GM12892 (cell line): ENCODE results near the gene FICD. TPM values are rescaled to one million over a fixed set of nuclear protein-coding genes. Genes with fewer than 3 reads are reported as not detected.

Experiments used
- DNase-seq: peaks from one replicate; pipeline ENCODE4 v3.0.0; 2011; ENCODE audit not compliant: insufficient read length
- FAIRE-seq: peaks from 2 replicates; lab custom pipeline; 2011; peaks lifted over from hg19 to GRCh38; lab: Jason Lieb, UNC
- POLR2A ChIP-seq: IDR thresholded peaks from 2 replicates; pipeline ENCODE4 v1.6.1; 2011; ENCODE audit warnings: low read depth, low read length, control low read depth
- POLR2AphosphoS5 ChIP-seq: IDR thresholded peaks from 2 replicates; pipeline ENCODE4 v1.6.1; 2011; ENCODE audit warnings: low read depth, low read length, control low read depth
- TAF1 ChIP-seq: IDR thresholded peaks from 2 replicates; pipeline ENCODE4 v1.6.1; 2011; ENCODE audit warnings: low read depth, mild to moderate bottlenecking, control low read depth, low read length, borderline replicate concordance
- polyA plus RNA-seq: library from polyadenylated mRNA; unstranded; fragments of >200 nt; gene quantifications from one replicate; pipeline ENCODE4 v1.2.1, GENCODE V29; 2012; ENCODE audit warnings: missing spikeins, inconsistent platforms; ENCODE audit not compliant: missing spikeins

Gene FICD
- 2.4 TPM for polyA plus RNA-seq

DNA sequence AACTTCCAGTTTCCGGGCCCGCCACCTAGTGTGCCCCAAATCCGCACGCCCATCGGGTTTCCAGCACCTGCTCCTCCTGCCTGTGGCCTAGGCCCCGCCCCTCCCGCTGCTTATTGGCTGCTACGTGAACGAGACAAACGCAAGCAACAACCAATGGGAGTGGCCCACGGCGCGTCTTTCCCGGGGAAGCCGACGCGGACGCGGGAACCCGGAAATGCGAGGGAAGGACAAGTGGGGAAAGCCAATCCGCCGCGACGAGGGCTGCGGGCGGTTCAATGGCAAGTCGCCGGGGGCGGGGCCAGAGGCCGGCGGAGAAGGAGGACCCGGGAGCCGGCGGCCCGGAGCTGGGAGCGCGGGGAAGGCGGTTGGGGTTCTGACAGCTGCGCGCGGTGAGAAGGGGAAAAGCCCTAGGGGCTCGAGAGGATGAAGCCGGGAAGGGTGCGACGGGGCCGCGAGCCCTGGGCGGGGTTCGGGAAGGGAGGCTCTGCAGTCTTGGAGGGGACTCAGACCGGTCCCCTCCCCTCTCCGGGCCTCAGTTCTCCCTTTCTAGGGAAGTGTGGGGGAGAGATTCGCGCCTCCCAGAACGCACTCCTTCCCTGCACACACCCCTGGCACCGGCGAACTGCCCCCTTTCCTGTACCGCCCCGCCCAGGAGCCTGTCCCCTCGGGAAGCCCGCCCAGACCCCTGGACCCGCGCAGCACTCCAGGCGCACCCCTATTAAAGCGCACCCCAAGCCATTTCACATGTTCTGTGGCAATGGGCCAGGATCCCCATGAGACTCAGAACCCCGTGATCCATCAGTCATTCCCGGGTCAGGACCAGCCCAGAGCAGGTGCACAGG lies at the start of gene FICD:
TSS of gene FICD (plus strand) at position 305 of the 842 bp plus-strand sequence. CDS start 1,696 bp downstream, outside the sequence.
- DNase-seq (peak; percentile 93), FAIRE-seq (peak; percentile 95)

GRCh38 chr12:108465417-108465816 lies 49.7 kb upstream of the FICD start:
- DNase-seq (no peak), FAIRE-seq (no peak)
- TF ChIP-seq POLR2AphosphoS5 (no peak), TAF1 (no peak), POLR2A (no peak)

More for the DNA sequence above, at the start of gene FICD:
- peak; percentile 85 for TF ChIP-seq POLR2A
- peak; percentile 82 for TF ChIP-seq POLR2AphosphoS5
- TF ChIP-seq TAF1: peak; percentile 49; the same call in 1 of the 2 replicates

DNA sequence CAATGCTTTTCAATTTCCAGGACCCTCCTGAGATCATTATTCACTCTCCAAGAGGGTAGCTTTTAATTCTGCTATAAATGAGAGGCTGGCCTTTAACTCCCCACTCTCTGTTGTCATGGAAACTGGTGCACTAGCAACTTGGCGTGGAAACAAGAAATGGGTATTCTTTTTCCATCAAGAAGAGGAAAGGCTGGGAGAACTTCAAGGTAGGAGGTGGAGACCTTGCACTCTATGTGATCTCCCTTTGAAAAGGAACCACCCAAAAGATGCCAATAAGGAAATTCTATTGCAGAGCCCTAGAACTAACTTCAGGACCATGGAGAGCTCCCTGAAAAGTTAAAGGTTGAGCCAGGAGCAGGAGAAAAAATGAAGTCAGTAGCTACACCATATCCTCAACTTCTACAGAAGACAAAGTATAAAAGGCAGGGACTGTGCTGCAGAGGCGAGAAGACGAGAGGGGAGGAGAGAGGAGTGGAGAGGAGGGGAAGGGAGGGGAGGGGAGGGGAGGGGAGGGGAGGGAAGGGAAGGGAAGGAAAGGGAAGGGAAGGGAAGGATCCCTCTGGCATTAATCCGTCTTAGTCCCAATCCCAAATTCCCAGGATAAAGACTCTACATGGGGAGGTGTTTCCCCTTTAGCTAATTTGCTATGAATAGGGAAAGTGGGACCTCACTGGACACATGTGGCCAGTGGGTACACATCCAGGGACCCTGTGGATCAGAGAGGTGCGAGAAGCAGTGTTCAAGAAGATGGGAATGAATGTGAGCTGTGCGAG lies 46.7 kb upstream of the FICD start:
- DNase-seq: no peak
- TF ChIP-seq POLR2AphosphoS5 (no peak), TAF1 (no peak), POLR2A (no peak)
- FAIRE-seq: no peak

DNA sequence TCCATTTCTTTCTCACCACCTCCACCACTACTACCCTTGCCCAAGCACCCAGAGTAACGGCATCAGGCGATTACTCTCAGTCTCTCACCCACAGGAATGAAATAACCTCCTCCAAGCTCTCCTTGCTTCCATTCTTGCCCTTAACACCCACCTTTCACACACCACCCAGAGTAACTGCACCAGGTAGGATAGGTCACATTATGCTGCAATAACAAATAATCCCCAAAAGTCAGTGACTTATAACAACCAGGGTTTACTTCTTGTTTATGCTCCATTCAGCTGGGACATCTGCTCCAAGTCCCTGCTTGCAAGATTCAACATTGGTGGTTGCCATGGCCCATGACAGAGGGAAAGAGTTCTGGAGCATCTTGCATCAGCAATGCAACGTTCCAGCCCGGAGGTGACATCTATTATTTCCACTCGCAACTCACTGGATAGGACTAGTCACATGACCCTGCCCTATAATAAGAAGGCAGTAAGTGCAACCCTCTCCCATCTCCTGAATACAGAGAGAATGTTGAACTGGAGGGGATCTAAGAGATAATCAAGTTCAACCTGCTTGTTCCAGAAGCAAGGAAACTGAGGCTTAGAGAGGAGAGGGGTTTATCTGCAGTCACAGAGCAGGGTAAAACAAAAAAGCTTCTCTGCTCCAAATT lies 41.5 kb upstream of the FICD start:
- no peak for FAIRE-seq
- no peak for DNase-seq
- TF ChIP-seq POLR2AphosphoS5 (no peak), POLR2A (no peak)

- no peak for DNase-seq
- FAIRE-seq: no peak
- TF ChIP-seq POLR2A (no peak), POLR2AphosphoS5 (no peak), TAF1 (no peak)
These were observed 39.7 kb upstream of the FICD start for GRCh38 chr12:108475396-108475795.

DNA sequence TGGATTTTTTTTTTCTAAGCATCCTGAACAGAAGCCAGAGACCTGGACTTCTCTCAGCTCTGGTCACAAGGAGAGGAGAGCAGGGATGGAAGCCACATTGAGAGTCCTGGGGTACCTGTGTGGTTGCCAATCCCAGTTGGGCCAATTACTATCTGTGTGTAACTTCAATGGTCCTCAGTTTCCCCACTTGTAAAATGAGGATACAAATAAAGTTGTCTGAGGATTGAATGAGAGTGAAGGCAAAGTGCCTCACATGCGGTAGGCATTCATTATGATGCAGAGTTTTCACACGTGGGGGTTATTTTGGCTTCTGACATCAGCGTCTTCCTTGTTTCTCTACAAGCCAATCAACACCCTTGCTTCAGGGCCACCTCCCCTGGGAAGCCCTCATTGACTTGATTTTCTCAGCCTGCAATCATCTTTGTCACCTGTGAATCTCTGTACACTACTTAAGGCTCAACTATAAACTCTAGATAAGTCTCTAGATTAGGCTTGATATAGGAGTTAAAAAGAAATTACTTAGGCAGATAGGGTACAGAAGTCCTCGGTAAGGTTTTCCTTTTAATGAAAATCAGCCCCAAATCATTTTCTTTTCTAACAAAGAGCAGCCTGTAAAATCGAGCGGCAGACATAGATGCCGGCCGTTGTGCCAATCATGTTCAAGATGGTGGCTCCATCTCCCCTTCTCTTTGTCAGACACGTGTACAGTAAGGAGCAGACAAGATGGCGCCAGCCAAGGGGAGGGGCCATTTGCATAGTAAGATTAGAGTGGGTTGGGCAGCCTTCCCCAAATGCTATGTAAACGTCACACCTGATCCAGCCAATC lies 37.8 kb upstream of the FICD start:
- DNase-seq (no peak), FAIRE-seq (no peak)
- TF ChIP-seq TAF1: no peak
- TF ChIP-seq POLR2AphosphoS5: no peak
- TF ChIP-seq POLR2A: no peak

- FAIRE-seq: no peak
- no peak for TF ChIP-seq TAF1
- TF ChIP-seq POLR2AphosphoS5: no peak
- no peak for TF ChIP-seq POLR2A
- DNase-seq: no peak
These were observed 37.2 kb upstream of the FICD start for GRCh38 chr12:108477881-108478259.

- no peak for FAIRE-seq
These were observed 36.4 kb upstream of the FICD start for GRCh38 chr12:108478611-108479206.

DNA sequence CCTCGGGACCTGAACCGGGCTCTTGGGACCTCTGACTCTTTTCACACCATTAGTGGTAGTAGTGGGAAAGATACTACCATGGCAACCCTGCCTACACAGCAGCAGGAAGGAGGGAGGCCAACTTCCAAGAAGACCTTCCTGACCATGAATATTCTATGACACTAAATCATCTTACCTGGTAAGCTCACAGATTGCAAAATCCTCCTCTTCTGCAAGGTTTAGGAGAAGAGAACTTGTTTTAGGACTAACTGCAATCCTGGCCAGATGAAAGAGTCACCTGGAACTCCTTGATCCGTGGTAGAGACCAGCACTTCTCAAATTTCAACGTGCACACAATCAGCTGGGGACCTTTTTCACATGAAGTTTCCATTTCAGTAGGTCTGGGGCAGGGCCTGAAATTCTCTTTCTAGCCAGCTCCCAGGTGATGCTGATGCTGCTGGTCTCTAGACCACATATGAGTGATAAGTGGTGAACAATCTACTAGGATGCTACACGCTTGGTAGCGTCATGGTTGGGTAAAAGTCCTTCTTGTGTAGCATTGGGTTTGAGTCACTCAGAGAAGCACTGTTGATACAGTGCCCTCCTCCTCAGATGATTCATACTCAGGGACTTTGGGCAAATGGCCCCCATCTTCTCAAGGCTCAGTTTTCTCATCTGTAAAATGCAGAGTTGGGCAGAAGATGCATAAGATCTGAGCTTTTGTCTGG lies 35.6 kb upstream of the FICD start:
- no peak for DNase-seq
- TF ChIP-seq POLR2A: no peak
- TF ChIP-seq POLR2AphosphoS5: no peak
- no peak for TF ChIP-seq TAF1
- no peak for FAIRE-seq

More at GRCh38 chr12:108478611-108479206, 36.4 kb upstream of the FICD start:
- no peak for DNase-seq
- TF ChIP-seq POLR2A (no peak), POLR2AphosphoS5 (no peak), TAF1 (no peak)

- TF ChIP-seq POLR2AphosphoS5 (no peak), POLR2A (no peak), TAF1 (no peak)
- DNase-seq: no peak
- no peak for FAIRE-seq
These were observed 32.3 kb upstream of the FICD start for GRCh38 chr12:108482717-108483212.
